Adrenal gland (tissue), 5 donors: ENCODE data around the gene CIB1.

ENCODE experiments used
- CTCF ChIP-seq, 6 experiments: fragments of 450-650 bp in 4 of 6; fragments of 200-600 bp in 2 of 6; sonication (generic) in 1 of 6; IDR thresholded peaks; 1 replicate in 5 of 6; 2 replicates in 1 of 6; pipeline versions ENCODE4 v1.5.1 to v1.8.0; 2016 to 2021; ENCODE audit warnings: antibody characterized with exemption in 6 of 6, mild to moderate bottlenecking in 2 of 6, moderate library complexity in 1 of 6
- POLR2A ChIP-seq, 2 donors: fragments of 450-650 bp; IDR thresholded peaks; one replicate each; pipeline ENCODE4 v1.6.1; 2017; ENCODE audit warnings: antibody characterized with exemption in 2 of 2, mild to moderate bottlenecking in 2 of 2, moderate library complexity in 1 of 2
- donor health status: DM: no; HTN: no; CAD: no.

DNA sequence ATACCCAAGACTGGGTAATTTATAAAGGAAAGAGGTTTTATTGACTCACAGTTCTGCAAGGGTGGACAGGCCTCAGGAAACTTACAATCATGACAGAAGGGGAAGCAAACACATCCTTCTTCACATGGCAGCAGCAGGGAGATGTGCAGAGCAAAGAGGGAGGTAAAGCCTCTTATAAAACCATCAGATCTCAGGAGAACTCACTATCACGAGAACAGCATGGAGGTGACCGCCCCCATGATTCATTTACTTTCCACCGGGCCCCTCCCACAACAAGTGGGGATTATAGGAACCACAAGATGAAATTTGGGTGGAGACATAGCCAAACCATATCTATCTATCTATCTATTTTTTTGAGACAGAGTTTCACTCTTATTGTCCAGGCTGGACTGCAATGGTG lies 5.6 kb upstream of the CIB1 start:
- TF ChIP-seq POLR2A (IDR thresholded peaks at IDR 0.05) (no peak), CTCF (IDR thresholded peaks at IDR 0.05) (no peak)
